A673 (cell line): Measurements from ENCODE around the gene ROBO2.

Source experiments
- EZH2 ChIP-seq: fragments of 200-600 bp; sonication (generic); IDR thresholded peaks from 2 replicates; pipeline ENCODE4 v1.6.1; 2017; ENCODE audit warnings: borderline replicate concordance, low read depth, mild to moderate bottlenecking, mixed read lengths, antibody characterized with exemption, low read length; ENCODE audit not compliant: poor library complexity, severe bottlenecking
- TF ChIP-seq, protein P1 (sequence below): fragments of 300-800, 200-600 bp; sonication (generic); conservative IDR thresholded peaks from 2 replicates; pipeline ENCODE4 v1.5.1; 2017; ENCODE audit warnings: low read depth, mild to moderate bottlenecking, antibody characterized with exemption, low read length, moderate library complexity, mixed read lengths

DNA sequence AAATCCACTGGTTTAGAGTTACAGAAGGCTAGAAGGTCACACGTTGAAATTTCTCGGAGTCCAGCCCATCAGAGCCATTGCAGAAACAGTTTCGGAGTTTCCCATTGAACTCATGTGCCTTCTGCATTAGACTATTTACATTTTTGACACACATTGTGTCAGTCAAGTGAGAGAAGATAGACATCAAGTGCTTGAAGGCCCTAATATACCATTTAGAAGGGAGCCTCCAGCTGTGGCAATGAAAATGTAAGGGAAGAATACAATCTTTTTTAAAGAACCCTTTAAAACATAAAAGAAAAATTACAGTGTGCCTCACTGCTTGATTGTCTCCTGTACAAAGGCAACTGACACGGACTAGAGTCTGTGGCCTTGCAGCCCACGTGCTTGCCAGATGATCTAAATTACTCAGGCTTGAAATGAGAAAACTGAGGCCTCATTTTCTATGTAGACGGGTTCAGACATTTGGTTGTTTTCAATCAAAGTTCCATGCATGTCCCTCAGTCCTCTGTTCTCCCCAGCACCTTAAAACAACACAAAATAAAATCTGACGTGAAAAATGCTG lies 650.5 kb downstream of the ROBO2 start:
- TF ChIP-seq, protein P1, sequence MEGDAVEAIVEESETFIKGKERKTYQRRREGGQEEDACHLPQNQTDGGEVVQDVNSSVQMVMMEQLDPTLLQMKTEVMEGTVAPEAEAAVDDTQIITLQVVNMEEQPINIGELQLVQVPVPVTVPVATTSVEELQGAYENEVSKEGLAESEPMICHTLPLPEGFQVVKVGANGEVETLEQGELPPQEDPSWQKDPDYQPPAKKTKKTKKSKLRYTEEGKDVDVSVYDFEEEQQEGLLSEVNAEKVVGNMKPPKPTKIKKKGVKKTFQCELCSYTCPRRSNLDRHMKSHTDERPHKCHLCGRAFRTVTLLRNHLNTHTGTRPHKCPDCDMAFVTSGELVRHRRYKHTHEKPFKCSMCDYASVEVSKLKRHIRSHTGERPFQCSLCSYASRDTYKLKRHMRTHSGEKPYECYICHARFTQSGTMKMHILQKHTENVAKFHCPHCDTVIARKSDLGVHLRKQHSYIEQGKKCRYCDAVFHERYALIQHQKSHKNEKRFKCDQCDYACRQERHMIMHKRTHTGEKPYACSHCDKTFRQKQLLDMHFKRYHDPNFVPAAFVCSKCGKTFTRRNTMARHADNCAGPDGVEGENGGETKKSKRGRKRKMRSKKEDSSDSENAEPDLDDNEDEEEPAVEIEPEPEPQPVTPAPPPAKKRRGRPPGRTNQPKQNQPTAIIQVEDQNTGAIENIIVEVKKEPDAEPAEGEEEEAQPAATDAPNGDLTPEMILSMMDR: no peak
- TF ChIP-seq EZH2: no peak
